ENCODE measurements around the gene RHOXF1. TPM values are rescaled to one million over a fixed set of nuclear protein-coding genes. Genes with fewer than 3 reads are reported as not detected.

RHOXF1 gene
- total RNA-seq, 1 experiment from 2014 or later, result not detected

DNA sequence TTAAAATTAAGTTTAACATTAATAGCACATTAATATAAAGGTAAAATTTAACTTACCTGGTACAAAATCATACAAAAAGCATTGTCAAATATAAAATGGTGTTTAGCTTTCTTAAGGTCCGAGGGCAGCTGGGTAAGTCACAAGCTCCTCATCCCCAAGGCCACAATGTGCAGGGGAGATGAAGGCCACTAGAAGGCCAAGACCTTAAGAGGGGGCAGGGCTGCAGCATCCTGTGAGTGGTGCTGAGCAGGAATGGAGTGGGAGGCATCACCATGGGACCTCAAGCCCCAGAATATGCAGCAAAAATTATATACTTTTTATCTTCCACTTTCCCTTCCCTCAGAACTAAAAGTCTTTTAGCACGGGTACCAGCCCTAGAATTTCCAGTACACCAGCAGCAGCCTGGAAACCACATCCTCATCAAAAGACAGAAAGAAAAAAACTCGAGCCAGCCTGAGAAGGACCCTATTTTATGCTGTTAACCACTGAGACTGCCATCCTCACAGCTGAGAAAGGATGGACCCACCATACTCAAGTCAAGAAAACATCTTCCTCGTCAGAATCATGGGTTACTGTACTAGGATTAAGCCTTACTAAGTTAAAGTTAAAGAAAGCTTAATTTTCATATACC, 29.7 kb upstream of the RHOXF1 start:
- H3K27me3 Mint-ChIP-seq (ENCODE audit: insufficient read depth, unreplicated experiment), result peaks cover 47% of the 10 kb centered on the region
- H3K9me3 Mint-ChIP-seq (ENCODE audit: unreplicated experiment), result no peaks in the 10 kb centered on the region
- H3K36me3 Mint-ChIP-seq (ENCODE audit: insufficient read depth, unreplicated experiment), result no peaks in the 10 kb centered on the region
- CTCF ChIA-PET, result no interaction called here
- no peak overlapping the region for H3K4me3 Mint-ChIP-seq (ENCODE audit: unreplicated experiment)
- POLR2A ChIA-PET, result no interaction called here
- peaks cover 14% of the 10 kb centered on the region for H3K4me1 Mint-ChIP-seq (ENCODE audit: insufficient read depth, unreplicated experiment)
- no TSS peak for BruUV-seq (replicated peaks)
- TF ChIP-seq, protein P1, sequence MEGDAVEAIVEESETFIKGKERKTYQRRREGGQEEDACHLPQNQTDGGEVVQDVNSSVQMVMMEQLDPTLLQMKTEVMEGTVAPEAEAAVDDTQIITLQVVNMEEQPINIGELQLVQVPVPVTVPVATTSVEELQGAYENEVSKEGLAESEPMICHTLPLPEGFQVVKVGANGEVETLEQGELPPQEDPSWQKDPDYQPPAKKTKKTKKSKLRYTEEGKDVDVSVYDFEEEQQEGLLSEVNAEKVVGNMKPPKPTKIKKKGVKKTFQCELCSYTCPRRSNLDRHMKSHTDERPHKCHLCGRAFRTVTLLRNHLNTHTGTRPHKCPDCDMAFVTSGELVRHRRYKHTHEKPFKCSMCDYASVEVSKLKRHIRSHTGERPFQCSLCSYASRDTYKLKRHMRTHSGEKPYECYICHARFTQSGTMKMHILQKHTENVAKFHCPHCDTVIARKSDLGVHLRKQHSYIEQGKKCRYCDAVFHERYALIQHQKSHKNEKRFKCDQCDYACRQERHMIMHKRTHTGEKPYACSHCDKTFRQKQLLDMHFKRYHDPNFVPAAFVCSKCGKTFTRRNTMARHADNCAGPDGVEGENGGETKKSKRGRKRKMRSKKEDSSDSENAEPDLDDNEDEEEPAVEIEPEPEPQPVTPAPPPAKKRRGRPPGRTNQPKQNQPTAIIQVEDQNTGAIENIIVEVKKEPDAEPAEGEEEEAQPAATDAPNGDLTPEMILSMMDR (IDR thresholded peaks at IDR 0.05; ENCODE audit: unreplicated experiment), result no peak
- intact Hi-C loops (cut with micrococcal nuclease), result no loop called here
- DNase-seq (ENCODE audit: unreplicated experiment), result no peak
- H3K27ac Mint-ChIP-seq (ENCODE audit: low read depth, unreplicated experiment), result no peak overlapping the region

DNA sequence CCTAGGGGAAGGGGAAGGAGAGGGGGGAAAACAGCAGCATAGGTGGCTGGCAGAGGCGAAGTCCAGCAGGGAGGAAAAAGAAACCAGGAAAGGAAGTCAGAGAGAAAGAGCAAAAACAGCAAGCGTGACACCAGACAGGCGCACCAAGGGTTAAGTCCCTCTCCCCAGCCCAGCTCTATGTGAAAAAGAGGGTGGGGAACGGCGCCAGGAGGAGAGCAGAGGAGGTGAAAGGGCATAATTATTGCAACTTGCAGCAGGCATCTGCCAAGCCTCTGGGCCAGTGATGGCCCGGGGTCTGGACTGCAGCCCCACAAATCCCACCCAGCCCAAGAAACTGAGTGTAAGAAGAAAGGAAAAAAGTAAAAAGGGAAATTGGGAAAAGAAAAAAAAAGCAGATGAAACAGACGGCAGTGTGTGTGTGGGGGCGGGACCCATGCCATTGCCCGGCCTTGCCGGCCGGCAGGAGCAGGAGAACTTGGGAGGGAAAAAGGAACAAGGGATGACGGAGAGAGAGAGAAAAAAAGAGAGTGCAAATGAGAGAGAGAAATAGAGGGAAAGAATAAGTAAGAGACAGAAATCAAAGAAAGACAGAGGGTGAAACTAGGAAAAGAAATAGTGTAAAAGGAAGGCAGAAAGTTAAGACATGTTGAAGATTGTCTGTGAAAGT, 28.6 kb upstream of the RHOXF1 start:
- H3K27me3 Mint-ChIP-seq (ENCODE audit: insufficient read depth, unreplicated experiment), result peaks cover 47% of the 10 kb centered on the region
- no peaks in the 10 kb centered on the region for H3K36me3 Mint-ChIP-seq (ENCODE audit: insufficient read depth, unreplicated experiment)
- peaks cover 14% of the 10 kb centered on the region for H3K4me1 Mint-ChIP-seq (ENCODE audit: insufficient read depth, unreplicated experiment)
- intact Hi-C loops (cut with micrococcal nuclease), result no loop called here
- DNase-seq (ENCODE audit: unreplicated experiment), result no peak
- no peaks in the 10 kb centered on the region for H3K9me3 Mint-ChIP-seq (ENCODE audit: unreplicated experiment)
- ChIA-PET CTCF (interaction anchor here (0.6 kb wide), 1 partner anchor 61 kb away, joined by 5 read pairs; no protein-coding TSS in a partner anchor), POLR2A (no interaction called here)
- H3K27ac Mint-ChIP-seq (ENCODE audit: low read depth, unreplicated experiment), result no peak overlapping the region
- no TSS peak for BruUV-seq (replicated peaks)
- H3K4me3 Mint-ChIP-seq (ENCODE audit: unreplicated experiment), result no peak overlapping the region
- TF ChIP-seq, protein P1 (IDR thresholded peaks at IDR 0.05; ENCODE audit: unreplicated experiment), result no peak

DNA sequence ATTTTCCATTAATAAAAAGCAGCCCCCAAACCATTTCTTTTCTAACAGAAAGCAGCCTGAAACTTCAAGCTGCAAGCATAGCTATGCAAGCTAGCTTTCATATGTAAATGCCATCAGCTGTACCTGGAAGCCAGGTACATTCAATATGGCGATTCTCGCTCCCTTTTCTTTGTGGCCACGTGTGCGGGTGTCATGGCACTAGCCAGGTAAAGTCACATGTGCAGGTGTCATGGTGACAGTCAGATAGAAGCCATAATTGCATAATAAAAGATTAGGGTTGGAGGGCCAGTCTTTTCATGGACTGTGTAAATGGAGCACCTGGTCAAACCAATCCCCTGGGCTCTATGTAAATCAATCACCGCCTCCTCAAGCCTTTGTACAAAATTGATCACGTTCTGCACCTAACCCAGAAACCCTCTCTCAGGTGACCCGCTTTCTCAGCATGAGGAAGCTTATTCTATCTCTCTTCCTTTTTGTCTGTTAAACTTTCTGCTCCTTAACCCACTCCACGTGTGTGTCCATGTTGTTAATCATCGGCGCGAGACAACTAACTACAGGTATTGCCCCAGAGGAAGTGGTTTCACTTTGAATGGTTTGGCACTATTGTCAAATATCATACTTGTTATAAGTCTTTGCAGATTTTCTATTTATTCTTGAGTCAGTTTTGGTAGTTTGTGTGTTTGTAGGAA, 24.7 kb upstream of the RHOXF1 start:
- TF ChIP-seq, protein P1 (IDR thresholded peaks at IDR 0.05; ENCODE audit: unreplicated experiment), result no peak
- Mint-ChIP-seq H3K36me3 (ENCODE audit: insufficient read depth, unreplicated experiment) (no peaks in the 10 kb centered on the region), H3K4me3 (ENCODE audit: unreplicated experiment) (no peak overlapping the region), H3K4me1 (ENCODE audit: insufficient read depth, unreplicated experiment) (peaks cover 8% of the 10 kb centered on the region), H3K27me3 (ENCODE audit: insufficient read depth, unreplicated experiment) (peaks cover 24% of the 10 kb centered on the region), H3K9me3 (ENCODE audit: unreplicated experiment) (no peaks in the 10 kb centered on the region), H3K27ac (ENCODE audit: low read depth, unreplicated experiment) (no peak overlapping the region)
- intact Hi-C loops (cut with micrococcal nuclease), result no loop called here
- POLR2A ChIA-PET, result no interaction called here
- no TSS peak for BruUV-seq (replicated peaks)
- DNase-seq (ENCODE audit: unreplicated experiment), result no peak
- CTCF ChIA-PET, result interaction anchor here (0.6 to 1.1 kb wide), 2 partner anchors 240 to 656 kb away, joined by 3 to 4 read pairs; no protein-coding TSS in a partner anchor

DNA sequence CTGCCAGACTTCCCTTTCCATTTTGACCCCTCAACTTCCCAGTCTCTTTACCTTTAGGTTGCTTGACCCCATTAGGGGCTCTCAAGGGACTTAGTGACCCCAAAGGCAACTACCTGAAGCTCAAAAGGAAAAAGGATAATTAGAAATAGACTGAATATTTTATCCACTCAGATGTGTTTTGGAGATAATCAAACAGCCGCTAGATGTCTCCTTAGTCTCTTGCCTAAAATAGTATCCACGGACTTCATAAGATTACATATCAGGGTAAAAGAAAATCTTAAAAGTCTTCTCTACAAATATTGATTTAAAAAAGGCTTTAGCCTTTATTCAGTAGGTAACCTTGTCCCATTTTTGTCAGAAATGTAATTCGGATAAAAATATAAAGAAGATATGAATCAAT, 21.7 kb upstream of the RHOXF1 start:
- TF ChIP-seq, protein P1 (IDR thresholded peaks at IDR 0.05; ENCODE audit: unreplicated experiment), result peak; percentile 10
- H3K9me3 Mint-ChIP-seq (ENCODE audit: unreplicated experiment), result no peaks in the 10 kb centered on the region
- H3K27ac Mint-ChIP-seq (ENCODE audit: low read depth, unreplicated experiment), result no peak overlapping the region
- POLR2A ChIA-PET, result interaction anchor here (0.8 kb wide), 1 partner anchor 41 kb away, joined by 3 read pairs; no protein-coding TSS in a partner anchor
- H3K4me1 Mint-ChIP-seq (ENCODE audit: insufficient read depth, unreplicated experiment), result no peaks in the 10 kb centered on the region
- no peaks in the 10 kb centered on the region for H3K36me3 Mint-ChIP-seq (ENCODE audit: insufficient read depth, unreplicated experiment)
- no peaks in the 10 kb centered on the region for H3K27me3 Mint-ChIP-seq (ENCODE audit: insufficient read depth, unreplicated experiment)
- no TSS peak for BruUV-seq (replicated peaks)
- CTCF ChIA-PET, result interaction anchor here (0.6 to 2.3 kb wide), 12 partner anchors 9 to 554 kb away, joined by 3 to 12 read pairs (median 4); no protein-coding TSS in a partner anchor
- DNase-seq (ENCODE audit: unreplicated experiment), result peak; percentile 20
- H3K4me3 Mint-ChIP-seq (ENCODE audit: unreplicated experiment), result no peak overlapping the region
- intact Hi-C loops (cut with micrococcal nuclease), result no loop called here
